ENCODE measurements around the gene HSD11B1.
A peak's percentile ranks its signal among the peaks of the same experiment; 100 is the strongest.

HSD11B1 gene

GRCh38 chr1:209672705-209673630 is 31.7 kb upstream of the HSD11B1 start:
- Histone ChIP-seq H3K27me3 (ENCODE audit: control insufficient read depth, insufficient read depth, low read length) (peaks cover 60% of the 10 kb centered on the region), H3K4me3 (ENCODE audit: low read depth, low read length) (no peak overlapping the region), H3K9me3 (ENCODE audit: control insufficient read depth, insufficient read depth, low read length) (no peaks in the 10 kb centered on the region)

GRCh38 chr1:209673631-209674417 is 30.8 kb upstream of the HSD11B1 start:
- Histone ChIP-seq H3K4me3 (ENCODE audit: low read depth, low read length) (no peak overlapping the region), H3K27me3 (ENCODE audit: control insufficient read depth, insufficient read depth, low read length) (peaks cover 68% of the 10 kb centered on the region), H3K9ac (ENCODE audit: low read depth, low read length) (no peak overlapping the region; the same call in 1 of the 2 replicates), H3K27ac (ENCODE audit: low read depth, low read length) (no peak overlapping the region), H3K4me1 (ENCODE audit: control insufficient read depth, insufficient read depth, low read length) (peaks cover 12% of the 10 kb centered on the region), H3K9me3 (ENCODE audit: control insufficient read depth, insufficient read depth, low read length) (no peaks in the 10 kb centered on the region), H3K36me3 (ENCODE audit: control insufficient read depth, insufficient read depth, low read length) (no peaks in the 10 kb centered on the region)

More at GRCh38 chr1:209672705-209673630, 31.7 kb upstream of the HSD11B1 start:
- Histone ChIP-seq H3K27ac (ENCODE audit: low read depth, low read length) (no peak overlapping the region), H3K4me1 (ENCODE audit: control insufficient read depth, insufficient read depth, low read length) (peaks cover 12% of the 10 kb centered on the region), H3K9ac (ENCODE audit: low read depth, low read length) (no peak overlapping the region), H3K36me3 (ENCODE audit: control insufficient read depth, insufficient read depth, low read length) (no peaks in the 10 kb centered on the region)

- Histone ChIP-seq H3K4me3 (ENCODE audit: low read depth, low read length) (peak within 1 kb of the TSS; percentile 76), H3K36me3 (ENCODE audit: control insufficient read depth, insufficient read depth, low read length) (no peaks in the 10 kb centered on the region), H3K27ac (ENCODE audit: low read depth, low read length) (no peak within 1 kb of the TSS), H3K4me1 (ENCODE audit: control insufficient read depth, insufficient read depth, low read length) (peaks cover 12% of the 10 kb centered on the region), H3K27me3 (ENCODE audit: control insufficient read depth, insufficient read depth, low read length) (peaks cover 80% of the 10 kb centered on the region), H3K9me3 (ENCODE audit: control insufficient read depth, insufficient read depth, low read length) (no peaks in the 10 kb centered on the region), H3K9ac (ENCODE audit: low read depth, low read length) (no peak within 1 kb of the TSS; the same call in 1 of the 2 replicates)
Observed at GRCh38 chr1:209674957-209675564, 29.6 kb upstream of the HSD11B1 start, which contains the start of gene G0S2. TSS of gene G0S2 (plus strand) at chr1:209675412. CDS start at chr1:209675685, 273 bp downstream.

GRCh38 chr1:209675565-209676154 is 29.0 kb upstream of the HSD11B1 start:
- H3K4me1 ChIP-seq (ENCODE audit: control insufficient read depth, insufficient read depth, low read length), result peaks cover 12% of the 10 kb centered on the region
- no peaks in the 10 kb centered on the region for H3K36me3 ChIP-seq (ENCODE audit: control insufficient read depth, insufficient read depth, low read length)
- H3K9ac ChIP-seq (ENCODE audit: low read depth, low read length), result no peak overlapping the region
- H3K9me3 ChIP-seq (ENCODE audit: control insufficient read depth, insufficient read depth, low read length), result no peaks in the 10 kb centered on the region
- H3K27me3 ChIP-seq (ENCODE audit: control insufficient read depth, insufficient read depth, low read length), result peaks cover 84% of the 10 kb centered on the region
- H3K27ac ChIP-seq (ENCODE audit: low read depth, low read length), result no peak overlapping the region
- H3K4me3 ChIP-seq (ENCODE audit: low read depth, low read length), result peak overlapping the region; percentile 76

GRCh38 chr1:209678981-209679539 is 25.6 kb upstream of the HSD11B1 start:
- Histone ChIP-seq H3K36me3 (ENCODE audit: control insufficient read depth, insufficient read depth, low read length) (no peaks in the 10 kb centered on the region), H3K9me3 (ENCODE audit: control insufficient read depth, insufficient read depth, low read length) (no peaks in the 10 kb centered on the region), H3K4me3 (ENCODE audit: low read depth, low read length) (no peak overlapping the region), H3K9ac (ENCODE audit: low read depth, low read length) (no peak overlapping the region), H3K4me1 (ENCODE audit: control insufficient read depth, insufficient read depth, low read length) (peaks cover 8% of the 10 kb centered on the region), H3K27ac (ENCODE audit: low read depth, low read length) (no peak overlapping the region), H3K27me3 (ENCODE audit: control insufficient read depth, insufficient read depth, low read length) (peaks cover 76% of the 10 kb centered on the region)

GRCh38 chr1:209685821-209686220 is 18.8 kb upstream of the HSD11B1 start:
- Histone ChIP-seq H3K9me3 (ENCODE audit: control insufficient read depth, insufficient read depth, low read length) (no peaks in the 10 kb centered on the region), H3K27ac (ENCODE audit: low read depth, low read length) (no peak overlapping the region), H3K9ac (ENCODE audit: low read depth, low read length) (no peak overlapping the region), H3K4me3 (ENCODE audit: low read depth, low read length) (no peak overlapping the region), H3K4me1 (ENCODE audit: control insufficient read depth, insufficient read depth, low read length) (no peaks in the 10 kb centered on the region), H3K36me3 (ENCODE audit: control insufficient read depth, insufficient read depth, low read length) (no peaks in the 10 kb centered on the region), H3K27me3 (ENCODE audit: control insufficient read depth, insufficient read depth, low read length) (peaks cover 12% of the 10 kb centered on the region; the same call in 1 of the 2 replicates)

- Histone ChIP-seq H3K4me1 (ENCODE audit: control insufficient read depth, insufficient read depth, low read length) (no peaks in the 10 kb centered on the region), H3K27ac (ENCODE audit: low read depth, low read length) (no peak overlapping the region), H3K36me3 (ENCODE audit: control insufficient read depth, insufficient read depth, low read length) (no peaks in the 10 kb centered on the region), H3K9ac (ENCODE audit: low read depth, low read length) (no peak overlapping the region), H3K4me3 (ENCODE audit: low read depth, low read length) (no peak overlapping the region), H3K27me3 (ENCODE audit: control insufficient read depth, insufficient read depth, low read length) (peaks cover 8% of the 10 kb centered on the region; the same call in 1 of the 2 replicates), H3K9me3 (ENCODE audit: control insufficient read depth, insufficient read depth, low read length) (no peaks in the 10 kb centered on the region)
Observed at GRCh38 chr1:209686322-209686721, 18.3 kb upstream of the HSD11B1 start.

- Histone ChIP-seq H3K27me3 (ENCODE audit: control insufficient read depth, insufficient read depth, low read length) (peaks cover 8% of the 10 kb centered on the region), H3K4me1 (ENCODE audit: control insufficient read depth, insufficient read depth, low read length) (no peaks in the 10 kb centered on the region; the same call in 1 of the 2 replicates), H3K36me3 (ENCODE audit: control insufficient read depth, insufficient read depth, low read length) (no peaks in the 10 kb centered on the region), H3K27ac (ENCODE audit: low read depth, low read length) (no peak overlapping the region), H3K9ac (ENCODE audit: low read depth, low read length) (no peak overlapping the region), H3K9me3 (ENCODE audit: control insufficient read depth, insufficient read depth, low read length) (no peaks in the 10 kb centered on the region), H3K4me3 (ENCODE audit: low read depth, low read length) (no peak overlapping the region)
Observed at GRCh38 chr1:209688746-209689234, 15.9 kb upstream of the HSD11B1 start.

GRCh38 chr1:209689477-209689876 is 15.2 kb upstream of the HSD11B1 start:
- Histone ChIP-seq H3K4me3 (ENCODE audit: low read depth, low read length) (no peak overlapping the region), H3K36me3 (ENCODE audit: control insufficient read depth, insufficient read depth, low read length) (no peaks in the 10 kb centered on the region), H3K4me1 (ENCODE audit: control insufficient read depth, insufficient read depth, low read length) (no peaks in the 10 kb centered on the region; the same call in 1 of the 2 replicates), H3K9me3 (ENCODE audit: control insufficient read depth, insufficient read depth, low read length) (no peaks in the 10 kb centered on the region), H3K27ac (ENCODE audit: low read depth, low read length) (no peak overlapping the region), H3K9ac (ENCODE audit: low read depth, low read length) (no peak overlapping the region), H3K27me3 (ENCODE audit: control insufficient read depth, insufficient read depth, low read length) (peaks cover 13% of the 10 kb centered on the region)

- no peaks in the 10 kb centered on the region; the same call in 1 of the 2 replicates for H3K4me1 ChIP-seq (ENCODE audit: control insufficient read depth, insufficient read depth, low read length)
- no peaks in the 10 kb centered on the region for H3K36me3 ChIP-seq (ENCODE audit: control insufficient read depth, insufficient read depth, low read length)
- H3K27ac ChIP-seq (ENCODE audit: low read depth, low read length), result no peak overlapping the region
- H3K4me3 ChIP-seq (ENCODE audit: low read depth, low read length), result no peak overlapping the region
- no peak overlapping the region for H3K9ac ChIP-seq (ENCODE audit: low read depth, low read length)
- H3K9me3 ChIP-seq (ENCODE audit: control insufficient read depth, insufficient read depth, low read length), result no peaks in the 10 kb centered on the region
- H3K27me3 ChIP-seq (ENCODE audit: control insufficient read depth, insufficient read depth, low read length), result peaks cover 15% of the 10 kb centered on the region
Observed at GRCh38 chr1:209691237-209691636, 13.4 kb upstream of the HSD11B1 start.

Data from HUES48 (cell line).